Stomach (tissue), 4 donors: Measurements from ENCODE around the gene GABRD.

Experiments used
- EP300 ChIP-seq: sonication (generic); formaldehyde crosslinking; IDR thresholded peaks from one replicate; pipeline ENCODE4 v1.6.1; 2017; ENCODE audit warnings: antibody characterized with exemption
- POLR2A ChIP-seq, 4 donors: fragments of 450-650 bp; IDR thresholded peaks; one replicate each; pipeline ENCODE4 v1.6.1; 2016; ENCODE audit warnings: antibody characterized with exemption in 4 of 4, control low read depth in 2 of 4, mild to moderate bottlenecking in 1 of 4, moderate library complexity in 1 of 4
- POLR2AphosphoS5 ChIP-seq, 3 donors: sonication (generic); formaldehyde crosslinking; IDR thresholded peaks; one replicate each; pipeline ENCODE4 v1.6.1; 2016; ENCODE audit warnings: antibody characterized with exemption in 3 of 3
- TF ChIP-seq, protein P1 (sequence below), 7 experiments: fragments of 450-650 bp in 4 of 7; fragments of 200-600 bp in 3 of 7; sonication (generic) in 3 of 7; IDR thresholded peaks; one replicate each; pipeline ENCODE4 v1.5.1; 2016 to 2019; ENCODE audit warnings: antibody characterized with exemption in 7 of 7, control low read depth in 2 of 7, mild to moderate bottlenecking in 1 of 7

GRCh38 chr1:2038229-2038628, 19.1 kb downstream of the GABRD start:
- TF ChIP-seq POLR2A (IDR thresholded peaks at IDR 0.05) (no peak), POLR2AphosphoS5 (IDR thresholded peaks at IDR 0.05) (no peak), EP300 (no peak)
- TF ChIP-seq, protein P1, sequence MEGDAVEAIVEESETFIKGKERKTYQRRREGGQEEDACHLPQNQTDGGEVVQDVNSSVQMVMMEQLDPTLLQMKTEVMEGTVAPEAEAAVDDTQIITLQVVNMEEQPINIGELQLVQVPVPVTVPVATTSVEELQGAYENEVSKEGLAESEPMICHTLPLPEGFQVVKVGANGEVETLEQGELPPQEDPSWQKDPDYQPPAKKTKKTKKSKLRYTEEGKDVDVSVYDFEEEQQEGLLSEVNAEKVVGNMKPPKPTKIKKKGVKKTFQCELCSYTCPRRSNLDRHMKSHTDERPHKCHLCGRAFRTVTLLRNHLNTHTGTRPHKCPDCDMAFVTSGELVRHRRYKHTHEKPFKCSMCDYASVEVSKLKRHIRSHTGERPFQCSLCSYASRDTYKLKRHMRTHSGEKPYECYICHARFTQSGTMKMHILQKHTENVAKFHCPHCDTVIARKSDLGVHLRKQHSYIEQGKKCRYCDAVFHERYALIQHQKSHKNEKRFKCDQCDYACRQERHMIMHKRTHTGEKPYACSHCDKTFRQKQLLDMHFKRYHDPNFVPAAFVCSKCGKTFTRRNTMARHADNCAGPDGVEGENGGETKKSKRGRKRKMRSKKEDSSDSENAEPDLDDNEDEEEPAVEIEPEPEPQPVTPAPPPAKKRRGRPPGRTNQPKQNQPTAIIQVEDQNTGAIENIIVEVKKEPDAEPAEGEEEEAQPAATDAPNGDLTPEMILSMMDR (IDR thresholded peaks at IDR 0.05): no peak
